NCI-H187 treated with DMSO at 0.1 percent for 48 hours (cell line): ENCODE results near the gene LRRC56.
"Not testable (repeated sequence)": the region's sequence is repeated elsewhere in the genome, so short reads cannot be mapped to it uniquely, and the experiment has no call there.

ENCODE experiments used
- DNase-seq: peaks from one replicate; lab custom pipeline; 2025; lab: John Stamatoyannopoulos, UW

The LRRC56 gene

DNA sequence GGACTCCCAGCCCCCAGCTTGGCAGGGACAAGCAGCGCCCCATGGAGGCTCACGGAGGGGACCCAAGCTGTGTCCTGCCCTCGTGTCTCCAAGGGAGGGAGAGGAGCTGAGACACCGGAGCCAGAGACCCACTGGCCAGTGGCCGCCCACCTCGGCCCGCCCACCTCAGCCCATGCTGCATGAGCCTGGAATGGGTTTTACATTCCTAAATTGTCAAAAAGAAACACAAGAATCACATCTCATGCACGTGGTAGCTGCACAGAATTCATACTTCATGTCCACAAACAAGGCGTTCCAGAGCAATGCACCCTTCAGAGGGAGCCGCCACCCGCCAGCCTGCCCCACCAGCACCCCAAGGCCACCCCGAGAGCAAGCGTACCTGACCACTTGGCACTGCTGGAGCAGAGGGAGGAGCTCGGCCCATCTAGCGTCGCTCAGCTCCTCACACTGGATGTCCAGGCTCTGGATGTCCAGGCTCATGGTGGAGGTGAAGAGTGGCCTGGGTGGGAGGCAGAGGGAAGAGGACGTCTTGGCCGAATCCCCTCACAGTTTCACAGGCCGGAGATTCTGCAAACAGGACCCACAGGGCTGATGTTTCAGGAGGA lies 35.5 kb upstream of the LRRC56 start:
- DNase-seq, result no peak

DNA sequence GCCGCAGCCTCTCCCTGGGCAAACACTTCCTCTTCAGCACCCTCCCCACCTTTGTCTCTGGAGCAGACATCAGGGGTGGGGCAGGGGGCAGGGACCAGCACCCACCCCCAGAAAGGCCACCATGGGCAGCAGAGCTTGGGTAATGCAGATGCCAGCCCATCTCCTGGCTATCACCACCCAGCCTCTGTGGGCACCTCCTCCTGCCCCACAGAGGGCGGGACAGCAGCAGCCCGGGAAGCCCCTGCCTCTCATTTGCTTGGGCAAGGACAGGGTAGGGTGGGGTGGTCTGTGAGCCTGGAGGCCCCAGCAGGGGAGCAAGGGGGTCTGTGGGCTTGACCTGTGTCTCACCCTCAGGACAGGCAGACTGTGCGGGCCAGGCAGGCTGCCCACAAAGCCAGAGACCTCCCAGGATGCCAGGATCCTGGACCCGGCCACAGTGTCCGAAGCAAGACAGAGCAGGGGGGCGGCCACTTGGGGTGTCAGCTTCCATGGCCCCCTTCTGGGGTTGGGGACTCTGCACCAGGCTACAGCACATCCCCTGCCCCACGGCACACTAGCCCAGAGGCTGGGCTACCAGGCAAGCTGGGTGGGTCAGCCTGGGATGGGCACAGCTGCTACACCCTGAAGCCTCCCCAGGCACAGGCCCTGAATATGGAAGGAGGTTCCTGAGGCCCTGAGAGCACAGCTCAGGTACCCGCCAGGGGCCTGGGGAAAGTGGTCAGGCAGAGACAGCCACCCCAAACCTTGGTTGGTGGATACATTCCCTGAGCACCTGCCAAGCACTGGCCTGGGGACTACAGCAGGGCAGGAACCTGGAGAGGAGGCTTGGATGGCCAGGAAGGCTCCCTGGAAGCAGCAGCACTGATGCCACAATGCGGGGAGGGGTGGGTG lies 34.8 kb upstream of the LRRC56 start:
- no peak for DNase-seq

DNA sequence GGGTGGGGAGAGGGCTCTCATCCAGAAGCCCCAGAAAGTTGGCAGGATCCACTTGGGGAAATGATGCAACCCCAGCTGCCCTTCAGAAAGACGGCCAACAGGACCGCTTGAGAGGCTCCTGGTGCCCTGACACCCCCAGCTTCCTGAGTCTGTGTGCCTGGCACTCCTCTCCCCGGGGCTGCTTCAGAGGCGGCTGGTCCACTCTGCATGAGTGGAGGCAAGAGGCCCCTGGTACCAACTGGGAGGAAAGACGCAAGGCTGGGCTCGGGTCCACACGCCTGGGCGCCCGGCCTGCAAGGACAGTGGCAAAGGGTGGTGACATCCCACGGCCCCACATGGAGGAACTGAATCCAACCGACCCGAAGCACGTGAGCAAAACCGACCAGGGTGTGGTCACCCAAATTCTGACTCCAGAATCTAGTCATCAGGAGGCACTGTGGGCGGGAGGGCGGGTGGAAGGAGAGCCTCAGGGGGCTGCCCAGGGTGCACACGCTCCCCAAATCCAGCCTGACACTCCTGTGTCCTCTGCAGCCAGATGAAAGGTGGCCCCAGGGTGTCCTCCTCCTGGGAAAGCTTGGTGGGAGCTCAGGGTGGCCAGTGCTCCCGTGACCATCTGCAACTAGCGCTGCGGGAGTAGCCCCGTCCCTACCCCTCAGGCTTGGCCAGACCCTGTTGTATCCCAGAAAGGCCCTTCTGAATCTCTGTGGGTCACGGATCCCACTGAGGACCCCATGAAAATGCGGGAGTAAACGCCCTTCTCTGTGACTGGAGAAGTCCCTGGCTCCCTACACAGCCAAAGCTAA lies 33.9 kb upstream of the LRRC56 start:
- no peak for DNase-seq

DNA sequence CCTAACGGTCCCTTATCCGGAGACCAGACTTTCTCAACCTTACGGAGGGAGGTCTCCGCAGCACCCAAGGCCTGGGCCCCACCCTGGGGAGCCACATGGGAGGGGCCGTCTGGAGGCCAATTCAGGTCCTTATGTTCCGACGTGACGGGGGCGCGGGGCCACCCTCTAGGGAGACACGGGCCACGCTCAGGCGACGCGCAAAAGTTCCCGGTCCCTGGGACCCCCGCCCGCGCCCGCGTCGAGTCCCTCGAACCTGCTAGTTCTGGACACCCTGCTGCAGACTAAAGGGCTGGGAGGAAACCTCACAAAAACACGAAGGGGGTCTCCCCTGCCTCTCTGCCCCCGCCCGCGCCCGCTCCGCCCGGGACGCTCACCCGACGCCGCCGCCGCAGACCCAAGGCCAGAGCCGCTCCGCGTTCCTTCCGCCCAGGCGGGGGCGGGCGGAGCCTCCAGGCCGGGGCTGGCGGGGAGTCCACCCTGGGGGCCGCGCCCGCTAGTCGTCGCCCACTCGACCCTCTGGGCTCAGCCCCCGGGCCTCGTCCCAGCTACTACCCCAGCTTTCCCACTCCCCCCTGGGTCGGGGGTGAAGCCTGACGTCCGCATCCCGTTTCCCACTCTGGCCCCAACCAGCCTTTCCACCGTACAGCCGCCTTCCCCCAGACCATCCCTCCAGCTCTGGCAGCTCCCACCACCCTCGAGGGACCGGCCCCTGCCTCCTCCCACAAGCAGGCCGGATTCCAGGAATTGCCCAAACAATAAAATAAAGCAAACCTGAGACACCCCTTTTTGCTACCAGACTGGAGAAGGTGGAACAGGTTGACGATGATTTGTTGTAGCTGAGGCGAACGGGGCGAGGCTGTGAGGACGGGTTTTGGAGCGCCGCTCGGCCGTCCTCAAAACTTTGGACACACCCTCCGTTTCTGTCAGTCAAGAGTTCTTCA lies 33.0 kb upstream of the LRRC56 start:
- DNase-seq, result no peak

DNA sequence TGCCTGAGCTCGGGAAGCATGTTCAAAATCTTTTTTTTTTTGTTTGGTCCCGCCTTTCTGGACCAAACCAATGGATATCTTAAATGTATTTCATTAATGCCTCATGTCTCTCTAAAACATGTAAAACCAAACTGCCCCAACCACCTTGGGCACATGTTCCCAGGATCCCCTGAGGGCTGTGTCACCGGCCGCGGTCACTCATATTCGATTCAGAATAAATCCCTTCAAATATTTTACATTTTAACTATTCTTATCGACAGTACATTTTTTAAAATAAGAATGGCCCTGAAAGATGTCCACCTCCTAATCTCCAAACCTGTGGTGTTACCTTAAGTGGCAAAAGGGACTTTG lies 32.4 kb upstream of the LRRC56 start:
- no peak for DNase-seq

DNA sequence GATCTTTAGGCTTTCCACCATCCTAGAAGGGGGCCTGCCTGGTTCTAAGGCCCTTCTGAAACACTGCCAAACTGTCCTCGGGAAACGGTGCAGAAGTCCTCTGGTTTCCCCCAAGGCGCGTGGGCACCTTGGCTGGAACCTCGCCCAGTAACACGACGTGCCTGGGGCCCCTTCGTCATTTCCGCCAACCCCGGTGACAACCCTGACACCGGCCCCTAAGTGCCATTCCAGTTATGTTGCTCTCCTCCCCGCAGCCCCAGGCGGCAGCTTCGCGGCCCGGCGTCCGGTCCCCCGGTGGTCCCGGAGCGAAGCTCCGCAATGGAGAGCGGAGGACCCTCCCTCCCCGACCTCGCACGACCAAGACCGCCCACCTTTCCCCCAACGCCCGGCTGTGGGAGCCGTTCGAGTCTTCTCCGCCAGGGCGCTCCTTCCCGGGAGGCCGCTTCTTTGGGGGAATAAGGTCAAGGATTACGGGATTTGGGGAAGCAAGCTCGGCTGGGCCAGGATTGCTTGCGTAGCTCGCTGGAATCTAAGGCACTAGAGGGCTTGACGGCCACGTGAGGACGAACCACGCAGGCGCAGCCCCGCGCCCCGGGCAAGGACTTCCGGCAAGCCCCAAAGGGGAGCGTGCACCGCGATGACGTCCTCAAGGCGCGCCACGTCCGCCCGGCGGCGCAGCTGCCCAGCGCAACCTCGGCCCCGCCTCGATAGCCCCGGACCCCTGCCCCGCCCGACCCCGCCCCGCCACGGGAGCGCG lies 30.9 kb upstream of the LRRC56 start:
- DNase-seq, result peak; percentile 52

DNA sequence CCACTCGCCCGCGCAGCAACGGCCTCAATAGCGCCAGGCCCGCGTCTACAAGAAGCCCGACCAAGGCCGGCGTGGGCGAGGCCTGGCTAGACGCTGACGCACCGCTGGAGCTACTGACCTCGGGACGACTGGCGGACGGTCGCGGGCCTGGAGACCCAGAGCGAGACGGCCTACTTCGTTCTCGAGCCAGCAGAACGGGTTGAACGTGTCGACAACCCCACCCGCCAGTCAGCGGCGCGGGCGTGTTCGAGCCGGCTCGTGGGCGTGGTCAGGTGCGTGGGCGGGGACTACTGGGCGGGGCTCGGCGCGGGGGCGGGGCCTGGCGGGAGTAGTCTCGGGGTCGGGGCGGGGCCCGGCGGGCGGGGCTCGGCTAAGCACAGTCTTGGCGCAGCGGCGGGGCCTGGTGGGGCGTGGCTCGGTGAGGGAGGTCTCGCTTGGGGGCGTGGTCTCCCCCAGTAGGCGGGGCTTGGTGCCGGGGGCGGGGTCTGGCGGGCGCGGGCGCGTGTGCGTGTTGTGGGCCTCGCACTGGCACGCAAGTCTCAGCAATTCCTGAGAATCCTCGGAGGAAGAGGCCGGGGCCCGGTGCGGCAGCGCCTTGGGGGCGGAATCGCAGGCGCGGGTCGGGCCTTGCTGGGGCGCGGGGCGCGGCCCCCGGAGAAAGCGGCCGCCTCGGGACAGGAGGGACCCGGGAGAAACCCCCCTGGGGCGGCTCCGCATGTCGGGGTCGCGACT lies 30.2 kb upstream of the LRRC56 start, which contains the start of gene RNH1:
RNH1 (minus strand) TSS at position 248 of the 732 bp plus-strand sequence. CDS start 5,080 bp downstream, outside the sequence.
- peak; percentile 69 for DNase-seq

DNA sequence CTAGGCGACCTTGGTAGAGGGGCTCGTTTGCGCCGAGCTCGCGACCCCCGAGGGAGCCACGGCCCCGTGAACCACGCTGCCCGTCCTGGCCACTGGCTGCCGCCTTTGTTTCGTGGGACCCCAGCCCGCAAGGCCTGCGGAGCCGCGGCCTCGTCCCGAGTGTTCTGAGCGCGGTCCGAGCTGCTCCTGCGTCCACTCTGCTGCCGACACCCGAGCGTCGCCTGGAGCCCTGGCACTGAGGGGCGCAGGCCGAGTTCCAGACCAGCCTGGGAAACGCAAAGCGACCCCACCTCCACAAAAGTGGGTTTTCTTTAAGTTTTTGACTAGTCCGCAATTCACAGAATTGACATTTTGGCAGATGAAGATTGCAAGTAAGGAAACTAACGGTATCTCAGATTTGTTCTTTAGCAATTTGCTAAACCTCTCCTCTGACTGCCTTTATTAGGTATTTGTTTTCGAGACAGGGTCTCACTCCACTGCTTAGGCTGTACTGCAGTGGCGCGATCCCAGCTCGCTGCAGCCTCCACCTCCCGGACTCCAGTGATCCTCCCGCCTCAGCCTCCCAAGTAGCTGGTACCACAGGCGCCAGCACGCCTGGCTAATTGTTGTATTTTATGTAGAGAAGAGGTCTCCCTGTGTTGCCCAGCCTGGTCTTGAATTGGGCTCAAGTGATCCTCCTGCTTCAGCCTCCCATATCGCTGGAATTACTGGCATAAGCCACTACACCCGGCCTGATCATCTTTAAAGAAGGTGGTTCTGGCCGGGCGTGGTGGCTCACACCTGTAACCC lies 29.4 kb upstream of the LRRC56 start:
- no peak for DNase-seq

DNA sequence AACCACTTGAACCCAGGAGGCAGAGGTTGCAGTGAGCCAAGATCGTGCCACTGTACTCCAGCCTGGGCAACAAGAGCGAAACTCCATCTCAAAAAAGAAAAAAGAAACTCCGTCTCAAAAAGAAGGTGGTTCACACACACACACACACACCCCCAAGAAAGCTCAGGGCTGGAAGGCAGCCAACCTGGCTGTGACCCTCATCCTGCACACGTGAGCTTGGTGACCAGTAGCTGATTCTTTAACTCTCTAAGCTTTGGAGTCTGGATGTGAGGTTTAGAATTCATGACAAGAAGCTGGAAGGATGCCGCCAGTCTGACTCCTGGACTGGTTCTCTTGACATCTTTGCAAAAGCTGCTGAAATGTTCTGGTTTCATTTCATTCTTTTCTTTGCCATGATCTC lies 28.4 kb upstream of the LRRC56 start:
- no peak for DNase-seq

DNA sequence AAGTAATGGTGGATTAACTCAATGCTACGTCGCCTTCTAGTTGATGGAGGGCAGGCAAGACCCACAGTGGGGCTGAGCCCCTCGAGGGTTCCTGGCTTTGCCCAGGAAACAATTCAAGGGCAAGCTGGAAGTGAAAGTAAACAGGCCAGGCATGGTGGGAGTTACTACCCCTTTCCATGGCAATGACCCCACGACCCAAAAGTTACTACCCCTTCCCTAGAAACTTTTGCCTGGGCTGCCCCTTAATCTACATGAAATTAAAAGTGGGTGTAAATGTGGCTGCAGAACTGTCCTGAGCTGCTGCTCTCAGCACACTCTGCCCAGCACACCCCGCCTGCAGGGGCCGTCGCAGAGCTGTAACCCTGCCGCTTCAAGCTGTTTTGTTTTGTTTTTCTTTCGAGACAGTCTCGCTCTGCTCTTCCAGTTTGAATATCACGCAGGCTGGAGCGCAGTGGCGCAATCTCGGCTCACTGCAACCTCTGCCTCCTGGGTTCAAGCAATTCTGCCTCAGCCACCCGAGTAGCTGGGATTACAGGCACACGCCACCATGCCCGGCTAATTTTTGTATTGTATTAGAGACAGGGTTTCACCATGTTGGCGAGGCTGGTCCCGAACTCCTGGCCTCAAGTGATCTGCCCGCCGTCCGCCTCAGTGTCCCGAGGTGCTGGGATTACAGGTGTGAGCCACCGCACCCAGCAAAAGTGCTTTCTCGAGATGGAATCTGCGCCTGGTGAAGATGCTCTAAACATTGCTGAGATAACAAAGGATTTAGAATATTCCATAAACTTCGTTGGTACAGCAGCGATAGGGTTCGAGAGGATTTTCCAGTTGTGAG lies 24.3 kb upstream of the LRRC56 start:
- no peak for DNase-seq

DNA sequence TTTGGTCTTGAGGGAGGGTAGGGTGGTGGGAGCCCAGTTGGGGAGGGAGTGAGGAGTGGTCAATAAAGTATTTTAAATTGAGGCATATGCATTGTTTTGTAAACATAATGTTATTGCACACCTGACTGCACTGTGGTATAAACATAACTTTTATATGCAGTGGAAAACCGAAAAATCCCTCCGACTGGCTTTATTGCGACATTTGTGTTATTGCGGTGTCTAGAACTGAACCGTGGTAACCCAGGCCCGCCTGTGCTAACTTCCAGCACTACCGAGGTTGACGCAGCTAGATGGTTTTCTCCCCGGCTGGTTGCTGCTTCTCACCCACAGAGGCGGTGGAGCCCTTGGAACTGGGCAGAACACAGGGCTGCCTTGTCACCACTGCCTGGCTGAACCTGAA lies 22.7 kb upstream of the LRRC56 start:
- DNase-seq, result no peak

DNA sequence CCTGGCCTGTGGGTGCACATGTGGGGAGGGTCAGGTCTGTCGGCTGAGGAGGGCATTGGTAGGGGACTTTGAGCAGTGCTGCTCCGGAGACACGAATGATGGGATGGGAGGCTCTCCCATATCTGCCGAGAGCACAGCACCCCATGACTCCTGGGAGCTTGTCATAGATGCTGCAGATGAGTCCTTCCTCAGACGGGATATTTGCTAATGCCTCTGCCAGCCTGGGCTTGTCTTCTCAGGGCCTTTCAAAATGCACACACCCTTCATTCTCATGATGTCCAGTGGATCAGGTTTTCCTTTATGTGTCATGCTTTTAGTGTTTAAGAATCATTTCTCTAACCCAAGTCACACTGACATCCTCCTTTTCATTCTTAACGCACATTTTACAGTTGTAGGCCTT lies 22.2 kb upstream of the LRRC56 start:
- DNase-seq, result no peak

DNA sequence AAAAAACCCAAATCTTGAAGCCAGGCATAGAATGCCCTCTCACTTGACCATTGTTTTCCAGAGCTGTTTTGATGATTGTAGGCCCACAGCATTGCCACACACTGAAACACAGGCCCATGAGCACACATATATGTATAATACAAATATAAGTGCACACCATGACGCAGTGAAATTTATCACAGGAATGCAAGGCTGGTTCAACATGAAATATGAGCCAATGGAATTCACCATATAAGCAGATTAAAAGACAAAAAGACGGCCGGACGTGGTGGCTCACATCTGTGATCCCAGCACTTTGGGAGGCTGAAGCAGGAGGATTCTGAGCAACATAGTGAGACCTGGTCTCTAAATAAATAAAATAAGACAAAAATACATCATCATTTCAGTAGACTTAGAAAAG lies 20.9 kb upstream of the LRRC56 start:
- no peak for DNase-seq

DNA sequence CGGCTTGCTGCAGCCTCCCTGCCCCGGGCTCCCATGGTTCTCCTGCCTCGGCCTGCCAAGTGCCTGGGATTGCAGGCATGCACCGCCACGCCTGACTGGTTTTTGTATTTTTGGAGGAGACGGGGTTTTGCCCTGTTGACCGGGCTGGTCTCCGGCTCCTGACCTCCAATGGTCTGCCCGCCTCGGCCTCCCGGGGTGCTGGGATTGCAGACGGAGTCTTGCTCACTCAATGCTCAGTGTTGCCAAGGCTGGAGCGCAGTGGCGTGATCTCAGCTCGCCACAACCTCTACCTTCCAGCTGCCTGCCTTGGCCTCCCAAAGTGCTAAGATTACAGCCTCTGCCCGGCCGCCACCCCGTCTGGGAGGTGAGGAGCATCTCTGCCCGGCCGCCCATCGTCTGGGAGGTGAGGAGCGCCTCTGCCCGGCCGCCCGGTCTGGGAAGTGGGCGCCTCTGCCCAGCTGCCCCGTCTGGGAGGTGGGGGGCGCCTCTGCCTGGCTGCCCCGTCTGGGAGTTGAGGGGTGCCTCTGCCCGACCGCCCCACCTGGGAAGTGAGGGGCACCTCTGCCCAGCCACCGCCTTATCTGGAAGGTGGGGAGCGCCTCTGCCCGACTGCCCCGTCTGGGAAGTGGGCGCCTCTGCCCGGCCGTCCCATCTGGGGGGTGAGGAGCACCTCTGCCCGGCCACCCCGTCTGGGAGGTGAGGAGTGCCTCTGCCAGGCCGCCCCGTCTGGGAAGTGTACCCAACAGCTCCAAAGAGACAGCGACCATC lies 20.2 kb upstream of the LRRC56 start:
- DNase-seq, result not testable (repeated sequence)

DNA sequence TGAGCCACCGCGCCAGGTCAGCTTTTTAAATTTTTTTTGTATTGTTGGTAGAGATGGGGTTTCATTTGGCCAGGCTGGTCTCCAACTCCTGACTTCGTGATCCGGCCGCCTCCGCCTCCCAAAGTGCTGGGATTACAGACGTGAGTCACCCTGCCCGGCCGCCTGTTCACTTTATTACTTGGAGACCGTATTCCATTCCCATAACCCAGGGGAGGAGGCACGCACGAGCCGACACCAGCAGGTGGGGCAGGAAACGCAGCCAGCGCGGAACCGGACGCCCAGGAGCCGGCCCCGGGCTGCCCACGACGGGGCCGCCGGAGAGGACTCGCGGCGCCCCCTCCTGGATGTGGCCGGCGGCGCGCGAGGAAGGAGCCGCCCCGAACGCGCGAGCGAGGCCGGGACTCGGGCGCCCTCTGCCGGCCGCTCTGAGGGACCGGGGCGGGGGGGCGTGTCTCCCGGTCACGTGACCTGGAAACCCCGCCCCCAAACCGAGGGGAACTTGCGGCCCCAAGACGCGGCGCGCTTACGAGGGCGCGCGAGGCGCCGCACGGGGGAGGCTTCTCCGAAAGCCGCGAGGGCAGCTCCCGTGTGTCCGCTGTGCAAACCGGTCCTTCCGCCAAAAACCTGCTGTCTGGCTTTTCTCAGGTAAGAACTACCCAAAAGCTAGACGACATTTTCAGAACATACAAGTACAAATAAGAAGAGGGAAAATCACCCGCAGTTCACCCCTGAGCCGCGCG lies 18.7 kb upstream of the LRRC56 start:
- no peak for DNase-seq

DNA sequence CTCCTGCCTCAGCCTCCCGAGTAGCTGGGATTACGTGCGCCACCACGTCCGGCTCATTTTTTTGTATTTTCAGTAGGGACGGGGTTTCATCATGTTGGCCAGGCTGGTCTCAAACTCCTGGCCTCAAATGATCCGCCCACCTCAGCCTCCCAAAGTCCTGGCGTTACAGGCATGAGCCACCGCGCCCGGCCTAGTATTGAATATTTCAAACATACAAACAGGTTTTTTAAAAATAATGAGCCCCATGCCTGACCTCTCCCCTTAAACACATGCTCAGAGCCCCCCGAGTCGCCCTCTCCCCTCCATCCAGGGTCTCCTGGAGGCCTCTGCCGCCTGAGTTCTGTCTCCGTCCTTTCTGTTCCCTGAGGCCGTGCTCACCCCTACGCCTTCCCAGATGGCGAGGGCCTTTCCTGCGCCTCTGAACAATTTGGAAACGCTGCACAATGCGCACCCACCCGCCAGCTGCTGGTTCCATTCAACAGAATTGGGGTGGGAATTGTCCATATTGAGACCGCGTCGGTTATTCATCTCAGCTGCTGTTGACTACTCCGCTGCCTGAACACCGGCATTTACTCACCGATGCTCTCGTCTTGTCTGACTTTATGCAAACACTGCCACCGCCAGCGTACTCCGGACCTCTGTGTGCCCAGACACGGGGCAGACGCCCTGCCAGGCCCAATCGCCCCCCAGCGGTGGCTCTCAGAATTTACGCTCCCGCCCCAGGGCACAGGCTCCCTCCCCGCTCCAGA lies 16.7 kb upstream of the LRRC56 start:
- no peak for DNase-seq
